GM23338 (cell line): ENCODE measurements around the gene EXOC3. TPM values are rescaled to one million over a fixed set of nuclear protein-coding genes. Genes with fewer than 3 reads are reported as not detected.

Experiments used
- ATAC-seq: fragments of 200-7000 bp; cut with Tn5 transposase; 3 replicates; pipeline ENCODE4 v1.9.1; 2020
- DNase-seq: peaks from one replicate; pipeline ENCODE4 v3.0.0-alpha.2; 2015; ENCODE audit warnings: low spot score
- H2AFZ ChIP-seq: fragments of 200-600 bp; sonication (generic); 2 replicates; pipeline ENCODE4 v1.8.0; 2016; ENCODE audit warnings: antibody characterized with exemption, mild to moderate bottlenecking, moderate library complexity
- H3F3A ChIP-seq: fragments of 200-600 bp; sonication (generic); replicated peaks from 2 replicates; pipeline ENCODE4 v1.8.0; 2017; ENCODE audit warnings: antibody characterized with exemption, mixed run types, low read depth
- H3K27ac ChIP-seq: fragments of 200-600 bp; sonication (generic); 2 replicates; pipeline ENCODE4 v1.6.1; 2016; ENCODE audit warnings: low read depth
- H3K27me3 ChIP-seq: fragments of 200-600 bp; sonication (generic); 2 replicates; pipeline ENCODE4 v1.8.0; 2016; ENCODE audit warnings: mild to moderate bottlenecking, mixed run types, moderate library complexity; ENCODE audit not compliant: insufficient read depth
- H3K36me3 ChIP-seq: fragments of 200-600 bp; sonication (generic); 2 replicates; pipeline ENCODE4 v1.8.0; 2016; ENCODE audit warnings: mild to moderate bottlenecking; ENCODE audit not compliant: insufficient read depth
- H3K4me1 ChIP-seq: fragments of 200-600 bp; sonication (generic); 2 replicates; pipeline ENCODE4 v1.8.0; 2016; ENCODE audit warnings: mild to moderate bottlenecking, moderate library complexity; ENCODE audit not compliant: insufficient read depth
- H3K4me2 ChIP-seq: fragments of 200-600 bp; sonication (generic); 2 replicates; pipeline ENCODE4 v1.7.1; 2017; ENCODE audit warnings: mixed run types
- H3K4me3 ChIP-seq: fragments of 200-600 bp; sonication (generic); 2 replicates; pipeline ENCODE4 v1.6.1; 2016; ENCODE audit warnings: mixed run types
- H3K79me2 ChIP-seq: fragments of 200-600 bp; sonication (generic); replicated peaks from 2 replicates; pipeline ENCODE4 v1.8.0; 2017; ENCODE audit warnings: mild to moderate bottlenecking; ENCODE audit not compliant: insufficient read depth
- H3K9me2 ChIP-seq: fragments of 200-600 bp; sonication (generic); 2 replicates; pipeline ENCODE4 v1.8.0; 2017; ENCODE audit not compliant: insufficient read depth
- H4K20me1 ChIP-seq: fragments of 200-600 bp; sonication (generic); replicated peaks from 2 replicates; pipeline ENCODE4 v1.8.0; 2017; ENCODE audit warnings: mild to moderate bottlenecking; ENCODE audit not compliant: insufficient read depth
- H3K27ac Mint-ChIP-seq: 2 replicates; pipeline ENCODE4 v1.8.0; 2020; ENCODE audit warnings: inconsistent platforms, mild to moderate bottlenecking, moderate library complexity, mixed read lengths
- H3K27me3 Mint-ChIP-seq: 3 replicates; pipeline ENCODE4 v1.8.0; 2022; ENCODE audit warnings: low read depth, mild to moderate bottlenecking, moderate library complexity, mixed read lengths, inconsistent platforms; ENCODE audit not compliant: insufficient read depth, poor library complexity
- H3K36me3 Mint-ChIP-seq: 3 replicates; pipeline ENCODE4 v1.8.0; 2021; ENCODE audit warnings: low read depth, mild to moderate bottlenecking, inconsistent platforms, moderate library complexity, mixed read lengths
- H3K4me1 Mint-ChIP-seq: 3 replicates; pipeline ENCODE4 v1.8.0; 2020; ENCODE audit warnings: mild to moderate bottlenecking, inconsistent platforms, mixed read lengths
- H3K4me3 Mint-ChIP-seq: 3 replicates; pipeline ENCODE4 v1.8.0; 2021; ENCODE audit warnings: moderate library complexity, mild to moderate bottlenecking, inconsistent platforms, mixed read lengths
- H3K9me3 Mint-ChIP-seq: 3 replicates; pipeline ENCODE4 v1.8.0; 2020; ENCODE audit warnings: moderate library complexity, mild to moderate bottlenecking, inconsistent platforms, mixed read lengths
- CREB1 ChIP-seq: fragments of 250-450 bp; sonication (Bioruptor Pico); IDR thresholded peaks from 2 replicates; pipeline ENCODE4 v1.5.0; 2020; ENCODE audit warnings: low read depth, mild to moderate bottlenecking, moderate library complexity
- CTCF ChIP-seq, 2 experiments: fragments of 200-600 bp in 1 of 2; sonication (generic) in 1 of 2; conservative IDR thresholded peaks; 2 replicates each; pipeline versions ENCODE4 v1.5.1 to v1.6.1; 2016 to 2017; ENCODE audit warnings: antibody characterized with exemption in 2 of 2, low read depth in 2 of 2, mild to moderate bottlenecking in 2 of 2, moderate library complexity in 1 of 2
- ETS1 ChIP-seq: IDR thresholded peaks from 2 replicates; pipeline ENCODE4 v1.6.1; 2016; ENCODE audit warnings: antibody characterized with exemption
- EZH2 ChIP-seq: fragments of 200-600 bp; sonication (generic); IDR thresholded peaks from one replicate; pipeline ENCODE4 v1.8.0; 2017; ENCODE audit warnings: antibody characterized with exemption, mild to moderate bottlenecking, low read depth; ENCODE audit not compliant: unreplicated experiment
- EZH2phosphoT487 ChIP-seq: fragments of 200-600 bp; sonication (generic); IDR thresholded peaks from one replicate; pipeline ENCODE4 v1.8.1; 2018; ENCODE audit warnings: antibody characterized with exemption; ENCODE audit not compliant: unreplicated experiment
- JUNB ChIP-seq: IDR thresholded peaks from one replicate; pipeline ENCODE4 v1.6.1; 2016; ENCODE audit warnings: antibody characterized with exemption; ENCODE audit not compliant: unreplicated experiment
- NANOG ChIP-seq: IDR thresholded peaks from 2 replicates; pipeline ENCODE4 v1.6.1; 2016; ENCODE audit warnings: antibody characterized with exemption, borderline replicate concordance
- POLR2AphosphoS5 ChIP-seq: IDR thresholded peaks from 2 replicates; pipeline ENCODE4 v1.6.1; 2016; ENCODE audit warnings: antibody characterized with exemption, low read depth
- REST ChIP-seq: IDR thresholded peaks from one replicate; pipeline ENCODE4 v1.6.1; 2018; ENCODE audit warnings: antibody characterized with exemption; ENCODE audit not compliant: unreplicated experiment
- STAT1 ChIP-seq: IDR thresholded peaks from one replicate; pipeline ENCODE4 v1.6.1; 2016; ENCODE audit warnings: antibody characterized with exemption; ENCODE audit not compliant: unreplicated experiment
- ZNF114 ChIP-seq: fragments of 250-450 bp; sonication (Bioruptor Pico); IDR thresholded peaks from 2 replicates; pipeline ENCODE4 v1.5.0; 2020; ENCODE audit warnings: mild to moderate bottlenecking, moderate library complexity
- ZNF331 ChIP-seq: fragments of 250-450 bp; sonication (Bioruptor Pico); IDR thresholded peaks from 2 replicates; pipeline ENCODE4 v1.5.0; 2020; ENCODE audit warnings: low read depth, mild to moderate bottlenecking, moderate library complexity
- ZNF462 ChIP-seq: fragments of 250-450 bp; sonication (Bioruptor Pico); IDR thresholded peaks from 2 replicates; pipeline ENCODE4 v1.5.0; 2020; ENCODE audit warnings: mild to moderate bottlenecking, moderate library complexity
- polyA plus RNA-seq: library from polyadenylated mRNA; unstranded; fragments of >200 nt; fragmentation: Nextera tagmentation; extraction: Ambion mirVana; gene quantifications from 2 replicates; pipeline ENCODE4 v1.2.1, GENCODE V29; 2016
- total RNA-seq: library from RNA; depleted of rRNA; stranded (reverse); fragments of >200 nt; shearing (Covaris generic); gene quantifications from 2 replicates; pipeline ENCODE4 v1.2.3, GENCODE V29; 2014

EXOC3 gene
- total and polyA plus RNA-seq, 2 experiments from 2014 or later = 13.4 to 31.6 TPM

- no peak overlapping the region for H3K27ac Mint-ChIP-seq
- H3K27ac ChIP-seq = no peak overlapping the region
- DNase-seq = no peak
- no peaks in the 10 kb centered on the region for H3K79me2 ChIP-seq
- no peak for ATAC-seq
- H3K4me2 ChIP-seq = no peak overlapping the region
- H3K9me3 Mint-ChIP-seq = no peaks in the 10 kb centered on the region
- no peak overlapping the region for H3K4me3 Mint-ChIP-seq
- H3K9me2 ChIP-seq = no peaks in the 10 kb centered on the region
- no peaks in the 10 kb centered on the region for H3K4me1 ChIP-seq
- H2AFZ ChIP-seq = no peak overlapping the region
- no peaks in the 10 kb centered on the region for H3K4me1 Mint-ChIP-seq
- no peaks in the 10 kb centered on the region for H3K36me3 Mint-ChIP-seq
- no peaks in the 10 kb centered on the region for H3K27me3 ChIP-seq
- no peak for TF ChIP-seq EZH2
- no peak for TF ChIP-seq POLR2AphosphoS5
- TF ChIP-seq STAT1 = no peak
- TF ChIP-seq JUNB = no peak
- TF ChIP-seq CREB1 = no peak
- TF ChIP-seq ZNF114 (CRISPR knock-in tag) = no peak
- TF ChIP-seq EZH2phosphoT487 = no peak
- no peak for TF ChIP-seq ETS1
- TF ChIP-seq REST = no peak
- no peak for TF ChIP-seq ZNF331 (CRISPR knock-in tag)
- no peak for TF ChIP-seq ZNF462 (CRISPR knock-in tag)
- TF ChIP-seq NANOG = no peak
- TF ChIP-seq CTCF (conservative IDR thresholded peaks at IDR 0.05; ENCODE audit: low read depth in 2 of 2) = no peak
- H3F3A ChIP-seq = no peaks in the 10 kb centered on the region
- no peaks in the 10 kb centered on the region for H4K20me1 ChIP-seq
- H3K36me3 ChIP-seq = no peaks in the 10 kb centered on the region
- no peak overlapping the region for H3K4me3 ChIP-seq
- H3K27me3 Mint-ChIP-seq = peaks cover 11% of the 10 kb centered on the region
Measured at GRCh38 chr5:483434-484140, 40.6 kb downstream of the EXOC3 start.
